ENCODE measurements around the gene ZBTB18. TPM values are rescaled to one million over a fixed set of nuclear protein-coding genes. Genes with fewer than 3 reads are reported as not detected.

Gene ZBTB18
- total RNA-seq, 4 donors from 2014 or later = 3.8 to 8.8 (median 6.7) TPM

- TF ChIP-seq POLR2A (IDR thresholded peaks at IDR 0.05) (no peak), CTCF (IDR thresholded peaks at IDR 0.05) (no peak)
- intact Hi-C loops (cut with DNase I) = no loop called here
- 63 to 86% methylated on average over 3 to 6 of the region's 7 CpGs for WGBS, 2 donors
- no peaks in the 10 kb centered on the region for H3K36me3 ChIP-seq
- H3K9me3 ChIP-seq = no peaks in the 10 kb centered on the region
- H3K27me3 ChIP-seq = peaks cover 0 to 9% (median 0%) of the 10 kb centered on the region in 4 donors
- H3K27ac ChIP-seq = no peak overlapping the region
- no peaks in the 10 kb centered on the region for H3K4me1 ChIP-seq
- no peak for DNase-seq
- H3K4me3 ChIP-seq = no peak overlapping the region
Measured at GRCh38 chr1:244087611-244088010, 36.5 kb downstream of the ZBTB18 start.

- Histone ChIP-seq H3K27ac (no peak overlapping the region), H3K36me3 (no peaks in the 10 kb centered on the region), H3K4me3 (no peak overlapping the region), H3K27me3 (peaks cover 0 to 6% (median 0%) of the 10 kb centered on the region in 4 donors), H3K4me1 (no peaks in the 10 kb centered on the region), H3K9me3 (no peaks in the 10 kb centered on the region)
- DNase-seq = no peak
- WGBS, 2 donors = 71% methylated on average over 6 of the region's 6 CpGs
- intact Hi-C loops (cut with DNase I) = no loop called here
- TF ChIP-seq POLR2A (IDR thresholded peaks at IDR 0.05) = no peak
- TF ChIP-seq CTCF (IDR thresholded peaks at IDR 0.05) = no peak
Measured at GRCh38 chr1:244088161-244088560, 37.1 kb downstream of the ZBTB18 start.

GRCh38 chr1:244089561-244089960 is 38.5 kb downstream of the ZBTB18 start:
- no peaks in the 10 kb centered on the region for H3K36me3 ChIP-seq
- no peak overlapping the region for H3K27ac ChIP-seq
- no peaks in the 10 kb centered on the region for H3K9me3 ChIP-seq
- H3K27me3 ChIP-seq = no peaks in the 10 kb centered on the region
- 73 to 76% methylated on average over 8 of the region's 8 CpGs for WGBS, 2 donors
- no peaks in the 10 kb centered on the region for H3K4me1 ChIP-seq
- intact Hi-C loops (cut with DNase I) = no loop called here
- no peak overlapping the region for H3K4me3 ChIP-seq
- no peak for DNase-seq
- TF ChIP-seq POLR2A (IDR thresholded peaks at IDR 0.05) (no peak), CTCF (IDR thresholded peaks at IDR 0.05) (no peak)

- no peak overlapping the region for H3K27ac ChIP-seq
- no peaks in the 10 kb centered on the region for H3K27me3 ChIP-seq
- intact Hi-C loops (cut with DNase I) = no loop called here
- H3K36me3 ChIP-seq = no peaks in the 10 kb centered on the region
- WGBS, 2 donors = 58 to 72% methylated on average over 2 to 3 of the region's 3 CpGs
- H3K4me3 ChIP-seq = no peak overlapping the region
- H3K4me1 ChIP-seq = no peaks in the 10 kb centered on the region
- TF ChIP-seq POLR2A (IDR thresholded peaks at IDR 0.05) (no peak), CTCF (IDR thresholded peaks at IDR 0.05) (no peak)
- H3K9me3 ChIP-seq = no peaks in the 10 kb centered on the region
- DNase-seq = no peak
Measured at GRCh38 chr1:244090645-244091044, 39.6 kb downstream of the ZBTB18 start.

GRCh38 chr1:244092293-244092963 is 41.3 kb downstream of the ZBTB18 start:
- no peak for TF ChIP-seq CTCF (IDR thresholded peaks at IDR 0.05)
- TF ChIP-seq POLR2A (IDR thresholded peaks at IDR 0.05) = no peak
- no peak overlapping the region for H3K4me3 ChIP-seq
- H3K27me3 ChIP-seq = no peaks in the 10 kb centered on the region
- WGBS, 2 donors = 43 to 50% methylated on average over 6 of the region's 6 CpGs
- H3K36me3 ChIP-seq = no peaks in the 10 kb centered on the region
- DNase-seq = no peak
- H3K4me1 ChIP-seq = no peaks in the 10 kb centered on the region
- H3K9me3 ChIP-seq = no peaks in the 10 kb centered on the region
- no peak overlapping the region for H3K27ac ChIP-seq
- intact Hi-C loops (cut with DNase I) = no loop called here
